ENCODE results near the gene ZC3H12A.
"Not testable (repeated sequence)": the region's sequence is repeated elsewhere in the genome, so short reads cannot be mapped to it uniquely, and the experiment has no call there.

ZC3H12A gene

DNA sequence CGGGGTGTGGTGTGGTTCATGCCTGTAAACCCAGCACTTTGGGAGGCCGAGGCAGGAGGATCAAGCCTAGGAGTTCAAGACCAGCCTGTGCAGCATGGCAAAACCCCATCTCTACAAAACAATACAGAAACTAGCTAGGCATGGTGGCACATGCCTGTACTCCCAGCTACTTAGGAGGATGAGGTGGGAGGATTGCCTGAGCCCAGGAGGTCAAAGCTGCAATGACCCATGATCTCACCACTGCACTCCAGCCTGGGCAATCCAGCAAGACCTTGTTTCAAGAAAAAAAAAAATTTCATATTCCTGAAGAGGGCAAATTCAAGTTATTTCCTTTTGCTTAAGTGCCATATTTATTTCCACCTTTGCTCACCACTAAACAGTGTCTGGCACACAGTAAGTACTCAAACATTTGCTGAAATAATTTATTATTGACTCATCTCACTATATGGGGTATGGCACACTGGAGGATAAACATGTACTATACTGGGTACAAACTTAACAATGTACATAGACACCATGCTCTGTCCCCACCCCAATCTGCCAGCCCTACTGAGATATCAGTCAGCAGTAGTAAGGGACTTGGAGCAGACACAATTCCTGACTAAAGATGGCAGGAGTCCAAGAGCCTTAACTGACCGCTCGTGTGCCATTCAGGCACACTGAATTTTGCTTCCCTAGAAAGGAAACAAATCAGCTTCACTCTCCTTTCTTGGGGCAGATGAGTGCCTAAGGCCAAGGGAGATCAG lies 24.7 kb downstream of the ZC3H12A start:
- peak in 1 of 58 donors; percentile 22 for DNase-seq

GRCh38 chr1:37501661-37502060 lies 27.3 kb downstream of the ZC3H12A start:
- no peak for DNase-seq

DNA sequence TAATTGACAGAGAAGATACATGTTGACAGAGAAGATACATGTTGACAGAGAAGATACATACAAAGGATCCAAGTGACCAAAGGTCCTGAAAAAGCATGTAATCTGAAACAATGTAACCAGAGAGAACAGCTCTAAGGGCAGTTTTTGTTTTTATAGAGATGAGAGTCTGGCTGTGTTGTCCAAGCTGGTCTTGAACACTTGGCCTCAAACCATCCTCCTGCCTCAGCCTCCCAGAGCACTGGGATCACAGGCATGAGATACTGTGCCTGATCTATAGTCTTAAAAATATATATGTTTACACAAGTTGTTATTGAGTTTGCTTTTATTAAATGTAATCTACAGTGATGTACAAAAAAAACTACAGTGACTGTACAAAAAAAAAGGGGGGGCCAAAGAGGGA lies 27.7 kb downstream of the ZC3H12A start:
- DNase-seq: no peak

DNA sequence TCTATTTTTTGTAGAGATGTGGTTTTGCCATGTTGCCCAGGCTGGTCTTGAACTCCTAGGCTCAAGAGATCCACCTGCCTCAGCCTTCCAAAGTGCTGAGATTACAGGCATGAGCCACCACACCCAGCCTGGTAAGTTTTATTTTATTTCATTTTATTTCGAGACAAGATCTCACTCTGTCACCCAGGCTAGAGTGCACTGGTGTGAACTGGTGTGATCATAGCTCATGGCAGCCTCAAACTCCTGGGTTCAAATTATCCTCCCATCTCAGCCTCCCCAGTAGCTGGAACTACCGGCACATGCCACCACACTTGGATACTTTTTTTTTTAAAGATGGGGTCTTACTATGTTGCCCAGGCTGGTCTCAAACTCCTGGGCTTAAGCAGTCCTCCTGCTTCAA lies 28.4 kb downstream of the ZC3H12A start:
- not testable (repeated sequence) for DNase-seq

GRCh38 chr1:37506740-37507139 lies 32.4 kb downstream of the ZC3H12A start:
- no peak for DNase-seq

GRCh38 chr1:37509181-37509580 lies 34.8 kb downstream of the ZC3H12A start:
- DNase-seq: no peak

DNA sequence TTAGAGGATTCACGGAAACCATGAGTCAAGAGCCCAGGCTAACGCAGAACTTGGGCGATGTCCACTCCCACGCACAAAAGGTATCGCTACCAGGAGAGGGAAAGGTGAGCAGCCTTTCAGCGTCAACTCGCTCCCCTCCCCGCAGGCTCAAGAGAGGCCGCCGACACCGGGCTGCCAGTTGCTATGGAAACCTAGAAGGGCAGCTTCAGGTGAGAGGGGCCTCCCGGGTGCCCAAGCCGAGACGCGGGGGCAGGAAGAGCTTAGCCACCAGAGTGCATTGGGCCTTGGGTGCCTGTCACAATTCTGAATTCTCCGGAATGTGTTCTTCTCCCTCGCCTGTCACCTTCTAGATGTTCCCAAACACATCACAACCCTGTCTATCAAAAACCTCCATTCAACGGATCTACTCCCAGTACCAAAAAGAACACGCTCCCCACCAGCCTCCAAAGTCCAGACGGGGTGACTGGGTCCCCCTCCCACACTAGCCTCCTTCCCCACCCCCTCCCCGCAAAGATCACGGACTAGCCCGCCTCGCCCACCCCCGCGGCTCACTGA lies 39.5 kb downstream of the ZC3H12A start:
- DNase-seq: peak in 24 of 58 donors; percentile 4 to 62 (median 18)

GRCh38 chr1:37514350-37515184 lies 40.2 kb downstream of the ZC3H12A start, which contains the start of gene MEAF6:
MEAF6 (minus strand) TSS chr1:37514766; CDS start chr1:37514746, 20 bp downstream.
- DNase-seq: peak in 57 of 58 donors; percentile 13 to 83 (median 71)

DNA sequence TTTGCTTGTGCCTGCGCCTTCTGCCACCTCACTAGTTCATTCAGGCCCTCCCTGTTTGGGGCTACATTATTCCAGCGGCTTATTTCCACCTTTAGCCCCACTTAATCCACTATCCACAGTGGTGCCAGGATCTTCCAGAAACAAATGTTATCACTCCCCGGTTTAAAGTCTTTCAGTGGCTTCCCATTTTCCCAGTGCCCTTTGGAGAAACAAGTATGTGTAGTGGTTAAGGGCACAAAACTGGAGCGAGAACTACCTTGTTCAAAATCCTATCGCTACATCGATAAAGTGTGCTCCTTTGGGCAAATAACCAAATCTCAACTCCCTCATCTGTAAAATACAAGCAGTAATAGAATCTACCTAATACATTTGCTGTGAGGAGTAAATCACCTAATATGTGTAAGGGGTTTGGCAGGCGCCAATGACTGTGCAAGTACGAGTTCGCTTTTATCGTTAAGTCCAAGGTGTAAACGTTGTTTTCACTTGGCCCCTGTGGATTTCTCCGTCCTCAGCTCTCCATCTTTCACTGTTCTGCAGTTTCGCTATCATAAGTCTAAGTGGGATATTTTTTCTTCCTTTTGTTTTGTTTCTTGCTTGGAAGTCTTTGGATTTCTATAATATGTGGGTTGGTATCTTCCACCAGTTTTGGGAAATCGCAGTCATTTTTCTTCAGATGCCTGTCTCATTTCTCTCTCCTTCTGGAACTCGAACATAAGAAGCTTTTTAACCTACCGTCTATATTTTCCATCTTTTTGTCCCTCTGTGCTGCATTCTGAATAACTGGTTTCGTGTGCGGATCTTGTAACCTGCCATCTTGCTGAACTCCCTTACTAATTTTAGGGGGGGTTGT lies 41.0 kb downstream of the ZC3H12A start:
- DNase-seq: no peak

DNA sequence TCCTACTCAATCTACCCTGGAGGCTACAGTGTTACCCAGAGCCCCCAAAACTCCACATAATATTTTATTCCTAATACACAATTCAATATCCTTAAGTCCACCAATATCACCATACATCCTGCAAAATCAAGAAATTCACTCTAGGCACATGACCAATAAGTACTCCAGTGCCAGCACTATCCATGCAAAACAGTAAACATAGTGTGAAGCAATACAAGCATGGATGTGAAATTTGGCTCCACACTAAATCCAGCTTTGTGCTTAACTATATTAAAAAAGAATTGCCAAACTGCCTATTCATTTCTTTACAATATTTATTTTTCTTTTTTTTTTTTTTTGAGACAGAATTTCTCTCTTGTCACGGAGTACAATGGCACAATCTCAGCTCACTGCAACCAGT lies 43.2 kb downstream of the ZC3H12A start:
- DNase-seq: no peak

- DNase-seq: not testable (repeated sequence)
These were observed 43.9 kb downstream of the ZC3H12A start for GRCh38 chr1:37518241-37518640.

DNA sequence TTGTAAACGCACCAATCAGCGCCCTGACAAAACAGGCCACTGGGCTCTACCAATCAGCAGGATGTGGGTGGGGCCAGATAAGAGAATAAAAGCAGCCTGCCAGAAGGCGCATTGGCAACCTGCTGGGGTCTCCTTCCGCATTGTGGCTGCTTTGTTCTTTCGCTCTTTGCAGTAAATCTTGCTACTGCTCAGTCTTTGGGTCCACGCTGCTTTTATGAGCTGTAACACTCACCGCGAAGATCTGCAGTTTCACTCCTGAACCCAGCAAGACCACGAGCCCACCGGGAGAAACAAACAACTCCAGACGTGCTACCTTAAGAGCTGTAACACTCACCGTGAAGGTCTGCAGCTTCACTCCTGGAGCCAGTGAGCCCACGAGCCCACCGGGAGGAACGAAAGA lies 44.5 kb downstream of the ZC3H12A start:
- DNase-seq: not testable (repeated sequence)

GRCh38 chr1:37519613-37520012 lies 45.2 kb downstream of the ZC3H12A start:
- DNase-seq: no peak

- not testable (repeated sequence) for DNase-seq
These were observed 55.5 kb downstream of the ZC3H12A start for GRCh38 chr1:37529888-37530287.

DNA sequence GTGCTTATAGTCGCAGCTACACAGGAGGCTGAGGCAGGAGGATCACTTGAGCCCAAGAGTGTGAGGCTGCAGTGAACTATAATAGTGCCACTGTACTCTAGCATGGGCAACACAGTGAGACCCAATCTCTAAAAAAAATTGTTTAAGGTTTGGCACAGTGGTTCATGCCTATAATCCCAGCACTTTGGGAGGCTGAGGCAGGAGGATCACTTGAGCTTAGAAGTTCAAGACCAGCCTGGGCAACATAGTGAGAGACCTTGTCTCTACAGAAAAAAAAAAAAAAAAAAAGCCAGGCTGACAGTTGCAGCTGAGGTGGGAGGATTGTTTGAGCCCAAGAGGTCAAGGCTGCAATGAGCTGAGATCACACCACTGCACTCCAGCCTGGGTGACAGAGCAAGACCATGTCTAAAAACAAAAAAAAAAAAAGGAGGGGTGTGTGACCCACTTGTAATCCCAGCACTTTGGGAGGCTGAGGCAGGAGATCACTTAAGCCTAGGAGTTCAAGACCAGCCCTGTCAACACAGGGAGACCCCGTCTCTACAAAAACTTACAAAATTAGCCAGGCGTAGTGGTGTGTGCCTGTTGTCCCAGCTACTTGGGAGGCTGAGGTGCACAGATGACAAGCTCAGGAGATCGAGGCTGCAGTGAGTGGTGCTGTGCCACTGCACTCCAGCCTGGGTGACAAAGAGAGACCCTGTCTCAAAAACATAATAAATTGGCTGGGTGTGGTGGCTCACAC lies 58.2 kb downstream of the ZC3H12A start:
- not testable (repeated sequence) for DNase-seq

- no peak for DNase-seq
These were observed 59.1 kb downstream of the ZC3H12A start for GRCh38 chr1:37533317-37534093.

All from anterior cingulate cortex (tissue), 58 donors.